NOMO-1 (cell line): ENCODE data around the gene AFAP1.
A peak's percentile ranks its signal among the peaks of the same experiment; 100 is the strongest.

Source experiments
- DNase-seq, 2 experiments: peaks; one replicate each; lab custom pipeline; 2025; ENCODE audit not compliant: unreplicated experiment in 2 of 2; lab: John Stamatoyannopoulos, UW

Gene AFAP1

DNA sequence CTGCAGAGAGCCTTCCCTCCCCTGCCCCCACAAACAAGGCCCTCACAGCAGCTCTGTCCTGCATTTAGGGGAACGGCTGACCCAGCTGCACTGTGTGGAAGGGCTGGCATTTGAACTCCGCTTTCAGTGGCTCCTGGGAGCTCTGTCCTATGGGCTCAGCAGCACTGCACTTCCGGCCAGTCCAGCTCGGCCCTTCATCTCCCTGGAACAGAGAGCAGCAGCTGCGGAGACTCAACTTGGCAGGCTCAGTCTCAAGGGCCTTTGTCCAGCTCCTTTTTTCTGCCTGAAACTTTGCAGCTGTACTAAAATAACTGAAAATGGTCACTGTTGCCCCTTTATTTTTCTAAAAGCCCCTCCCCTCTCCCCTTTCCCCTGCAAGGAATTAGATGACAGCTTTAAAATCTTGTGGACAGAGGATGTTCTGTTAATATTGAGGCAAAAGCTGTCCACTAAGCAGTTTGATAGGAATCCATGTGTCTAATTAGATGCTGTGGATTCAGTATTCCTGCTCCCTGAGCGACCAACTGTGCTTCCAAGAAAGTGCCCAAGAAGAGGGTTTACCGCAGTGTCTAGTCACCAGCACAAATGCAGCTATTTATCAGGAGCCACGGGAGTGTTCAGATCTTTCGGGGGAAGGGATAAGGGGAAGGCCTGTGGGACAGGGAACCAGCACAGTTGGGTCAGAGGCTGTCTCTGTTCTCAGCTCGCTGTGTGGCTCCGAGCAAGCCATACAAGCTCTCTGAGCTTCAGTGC lies 133.1 kb downstream of the AFAP1 start:
- no peak for DNase-seq

DNA sequence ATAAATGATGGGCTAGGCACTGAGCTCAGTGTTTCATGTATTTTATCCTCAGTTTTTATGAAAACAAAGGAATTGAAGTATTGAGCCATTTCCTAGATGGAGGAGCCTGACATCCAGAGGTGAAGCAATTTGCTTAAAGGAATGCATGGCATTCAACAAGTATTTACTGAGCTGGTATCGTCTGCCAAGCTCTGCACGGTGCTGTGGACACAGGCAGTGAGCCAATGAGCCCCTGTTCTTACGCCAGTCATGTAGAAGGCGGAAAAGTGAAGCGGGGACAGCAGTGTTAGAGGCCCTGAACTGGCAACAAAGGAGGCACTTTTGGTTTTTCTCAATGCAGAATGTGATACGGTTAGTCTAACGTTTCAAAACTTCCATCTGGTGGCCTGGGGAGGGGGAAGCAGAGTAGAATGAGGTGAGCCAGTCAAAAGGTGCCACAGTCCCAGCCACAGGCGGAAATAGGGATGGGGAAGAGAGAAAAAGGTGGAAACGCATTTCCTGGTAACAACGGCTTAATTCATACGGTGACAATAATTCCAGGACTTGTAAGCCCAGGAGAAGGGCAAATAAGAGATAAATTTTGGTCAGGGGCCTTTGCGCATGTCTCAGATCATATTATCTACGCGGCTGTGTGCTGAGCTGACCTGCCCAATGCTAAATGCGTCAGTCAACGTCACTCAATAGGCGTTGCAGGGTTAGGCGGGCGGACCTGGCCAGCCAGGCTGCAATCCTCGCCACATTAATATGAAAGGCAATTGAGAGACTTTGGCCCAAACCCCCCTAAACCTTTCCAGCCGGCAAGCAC lies 133.9 kb downstream of the AFAP1 start:
- DNase-seq = no peak

DNA sequence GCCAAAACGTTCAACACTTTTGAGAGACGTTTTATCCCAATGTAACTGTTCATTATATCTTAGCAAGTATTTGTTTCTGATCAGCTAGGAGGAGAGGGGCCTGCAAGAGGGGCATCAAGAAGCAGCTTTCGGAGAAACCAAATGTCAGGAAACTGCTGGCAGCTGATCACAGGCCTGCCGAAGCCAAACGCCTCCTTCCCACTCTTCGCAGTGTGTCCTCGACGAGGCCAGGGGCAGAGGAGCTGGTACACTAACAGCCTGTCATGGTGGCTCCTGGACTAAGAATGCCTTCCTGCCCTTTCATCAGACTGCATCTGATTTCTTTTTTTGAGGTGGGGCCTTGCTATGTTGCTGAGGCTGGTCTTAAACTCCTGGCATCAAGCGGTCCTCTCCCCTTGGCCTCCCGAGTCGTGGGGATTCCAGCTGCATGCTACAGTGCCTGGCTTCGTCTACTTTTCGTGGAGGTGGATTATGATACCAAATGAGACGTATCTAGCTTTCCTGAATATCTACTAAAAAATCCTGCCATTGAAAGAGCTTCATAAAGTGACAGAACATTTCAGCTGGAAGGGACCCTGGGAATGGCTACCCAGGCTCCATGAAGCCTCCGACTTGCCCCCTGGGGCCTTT lies 134.8 kb downstream of the AFAP1 start:
- no peak for DNase-seq

DNA sequence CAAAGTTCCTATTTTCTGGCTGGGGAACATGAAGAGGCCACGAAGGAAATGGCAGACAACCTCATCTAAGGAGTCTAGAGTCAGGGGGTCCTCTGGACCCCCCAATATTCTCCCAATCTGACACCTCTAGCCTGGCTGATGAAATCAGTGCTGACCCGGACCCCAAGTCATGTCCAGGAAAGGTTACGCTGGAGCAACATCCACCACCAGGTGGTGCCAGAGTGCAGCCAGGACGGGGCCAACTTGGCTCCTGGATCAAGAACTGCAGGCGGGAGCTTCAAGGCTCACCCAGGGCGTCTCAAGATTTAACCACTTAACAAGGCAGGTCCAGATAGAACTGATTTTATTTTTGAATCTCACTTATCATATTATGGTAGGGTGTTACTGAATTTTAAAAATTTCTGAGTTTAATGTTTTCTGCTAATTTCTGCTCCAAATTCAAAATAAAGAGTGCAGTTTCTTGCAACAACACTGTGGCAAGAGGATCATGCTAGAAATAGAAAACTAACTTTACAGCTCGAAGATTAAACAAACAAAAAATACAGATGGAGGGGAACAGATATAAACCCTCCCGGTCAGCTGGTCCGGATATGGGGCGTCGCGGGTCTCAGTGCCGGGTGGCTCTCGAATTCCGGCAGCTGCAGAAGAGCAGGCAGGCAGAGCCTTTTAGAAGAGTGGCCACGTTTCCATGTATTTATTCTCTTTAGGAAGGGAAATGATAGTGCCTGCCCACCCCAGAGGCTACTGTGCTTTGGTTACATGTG lies 135.5 kb downstream of the AFAP1 start:
- DNase-seq = peak; percentile 34 to 53

DNA sequence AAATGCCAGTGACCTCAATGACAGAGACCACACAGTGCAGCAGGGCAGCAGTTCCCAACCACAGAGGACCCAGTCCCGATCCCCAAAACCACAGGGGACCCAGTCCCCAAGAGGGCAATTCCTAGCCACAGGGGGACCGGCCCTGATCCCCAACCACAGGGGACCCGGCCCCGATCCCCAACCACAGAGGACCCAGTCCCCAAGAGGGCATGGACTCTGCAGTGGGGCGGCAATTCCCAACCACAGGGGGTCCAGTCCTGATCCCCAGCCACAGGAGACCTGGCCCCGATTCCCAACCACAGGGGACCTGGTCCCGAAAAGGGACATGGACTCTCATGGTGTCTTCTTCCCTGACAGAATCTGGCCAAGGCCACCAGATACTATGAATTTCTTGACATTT lies 136.3 kb downstream of the AFAP1 start:
- DNase-seq = no peak

DNA sequence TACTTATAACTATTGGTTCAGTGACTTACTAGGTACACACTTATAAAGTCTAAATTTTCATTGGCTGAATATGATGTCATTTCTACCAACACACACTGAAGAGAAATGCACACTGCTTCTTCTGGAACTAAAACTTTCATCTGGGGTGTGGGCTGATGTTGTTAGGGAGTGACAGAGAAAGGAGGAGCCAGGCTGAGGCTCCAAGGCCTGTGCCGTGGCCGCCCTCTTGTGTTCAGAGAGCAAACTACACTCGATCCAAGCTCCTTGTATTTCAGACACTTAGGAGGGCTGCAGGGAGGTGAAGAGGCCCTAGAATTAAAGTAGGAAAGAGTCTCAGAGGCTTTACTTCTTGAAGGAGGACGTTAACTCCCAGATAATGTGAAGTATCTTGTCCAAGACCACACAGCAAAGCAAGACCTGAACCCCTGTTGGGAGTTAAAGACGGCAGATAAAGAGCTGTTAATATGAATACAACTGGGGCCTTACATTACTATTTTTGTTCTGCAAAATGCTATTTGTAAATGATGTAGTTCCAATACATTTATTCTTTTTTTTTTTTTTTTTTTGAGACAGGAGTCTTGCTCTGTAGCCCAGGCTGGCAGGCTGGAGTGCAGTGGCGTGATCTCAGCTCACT lies 137.5 kb downstream of the AFAP1 start:
- DNase-seq = peak; percentile 74 to 77

DNA sequence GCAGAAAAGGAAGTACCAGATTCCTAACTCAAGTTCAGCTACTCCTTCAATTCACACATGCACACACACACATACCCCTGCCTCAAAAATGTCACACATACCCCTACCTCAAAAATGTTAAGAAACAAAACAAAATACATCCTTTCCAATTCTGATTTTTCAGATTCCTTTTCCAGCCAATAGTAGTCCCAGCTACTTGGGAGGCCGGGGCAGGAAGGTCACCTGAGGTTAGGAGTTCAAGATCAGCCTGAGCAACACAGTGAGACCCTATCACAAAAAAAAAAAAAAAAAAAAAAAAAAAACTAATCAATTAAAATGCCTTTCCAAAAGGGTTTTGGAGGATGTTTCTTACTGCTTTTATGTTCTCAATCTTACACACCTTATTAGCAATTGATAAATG lies 138.0 kb downstream of the AFAP1 start:
- no peak for DNase-seq

DNA sequence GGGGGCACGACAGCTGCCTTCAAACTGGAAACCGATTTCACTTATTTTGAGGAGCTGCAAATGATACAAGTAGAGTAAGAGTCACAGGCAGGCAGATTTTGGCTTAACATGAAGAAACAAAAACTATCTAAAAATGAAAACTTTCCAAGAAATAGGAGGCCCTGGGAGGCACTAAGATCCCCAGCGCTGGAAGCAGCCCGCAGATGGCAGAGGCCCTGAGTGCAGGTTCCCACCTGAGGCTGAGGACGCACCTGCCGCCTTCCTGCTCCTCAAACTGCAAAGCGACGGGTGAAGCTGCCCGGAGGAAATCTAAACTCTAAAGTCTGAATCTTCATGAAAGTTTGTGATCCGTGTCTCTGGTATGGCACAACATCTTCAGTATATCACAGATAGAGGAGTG lies 138.7 kb downstream of the AFAP1 start:
- DNase-seq = no peak

DNA sequence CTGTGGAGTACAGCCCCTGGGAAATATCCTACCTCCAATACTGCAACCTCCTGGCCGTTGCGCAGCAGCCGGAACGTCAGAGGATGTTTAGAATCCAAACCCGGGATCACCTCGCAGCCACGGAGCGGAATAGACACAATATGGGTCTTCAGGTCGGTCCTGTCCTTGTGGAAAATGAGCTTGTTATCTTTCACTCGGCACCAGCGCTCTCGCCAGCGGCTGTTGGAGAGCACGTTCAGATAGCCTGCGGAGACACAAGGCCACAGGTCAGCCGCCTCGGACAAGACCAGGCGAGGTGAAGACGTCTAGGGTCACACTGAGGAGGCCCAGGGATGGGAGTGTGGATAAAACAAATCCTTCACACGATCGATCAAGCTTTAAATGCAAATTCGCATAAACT lies 139.3 kb downstream of the AFAP1 start:
- DNase-seq = no peak

DNA sequence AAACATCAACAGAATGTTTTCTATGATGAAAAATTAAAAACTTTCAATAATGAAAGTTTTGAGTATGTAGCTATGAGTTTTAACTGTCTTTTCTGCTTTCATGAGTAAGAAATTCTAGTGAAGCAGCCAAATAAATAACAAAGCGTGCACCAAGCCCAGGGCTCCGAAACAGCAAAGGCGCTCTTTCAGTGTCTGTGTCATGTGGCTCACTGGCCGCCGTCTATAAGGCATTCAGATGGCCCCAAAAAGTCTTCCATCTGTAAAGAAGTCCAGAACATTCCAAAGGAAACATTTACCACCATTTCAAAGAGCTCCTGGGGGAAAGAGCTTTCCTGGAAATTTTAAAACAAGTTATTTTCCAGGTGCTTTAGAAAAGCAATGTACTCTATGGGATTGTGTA lies 139.9 kb downstream of the AFAP1 start:
- no peak for DNase-seq

DNA sequence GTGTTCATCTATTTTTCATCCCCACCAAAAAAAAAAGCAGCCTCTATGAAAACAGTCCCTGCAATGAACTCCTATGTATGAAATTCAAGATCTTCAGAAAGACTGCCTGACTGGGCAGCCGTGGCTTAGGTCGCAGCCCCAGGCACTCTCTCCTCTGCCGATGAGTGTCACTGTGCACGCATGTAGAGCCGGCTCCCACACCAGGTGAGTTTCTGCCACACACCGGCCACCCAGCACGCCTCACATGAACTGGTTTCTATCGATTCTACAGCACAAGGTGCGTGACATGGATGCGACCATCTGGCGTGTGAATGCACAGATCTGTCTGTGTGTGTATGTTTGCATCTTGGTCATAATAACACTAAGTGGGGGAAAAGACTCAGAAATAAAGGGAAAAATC lies 140.4 kb downstream of the AFAP1 start:
- no peak for DNase-seq

DNA sequence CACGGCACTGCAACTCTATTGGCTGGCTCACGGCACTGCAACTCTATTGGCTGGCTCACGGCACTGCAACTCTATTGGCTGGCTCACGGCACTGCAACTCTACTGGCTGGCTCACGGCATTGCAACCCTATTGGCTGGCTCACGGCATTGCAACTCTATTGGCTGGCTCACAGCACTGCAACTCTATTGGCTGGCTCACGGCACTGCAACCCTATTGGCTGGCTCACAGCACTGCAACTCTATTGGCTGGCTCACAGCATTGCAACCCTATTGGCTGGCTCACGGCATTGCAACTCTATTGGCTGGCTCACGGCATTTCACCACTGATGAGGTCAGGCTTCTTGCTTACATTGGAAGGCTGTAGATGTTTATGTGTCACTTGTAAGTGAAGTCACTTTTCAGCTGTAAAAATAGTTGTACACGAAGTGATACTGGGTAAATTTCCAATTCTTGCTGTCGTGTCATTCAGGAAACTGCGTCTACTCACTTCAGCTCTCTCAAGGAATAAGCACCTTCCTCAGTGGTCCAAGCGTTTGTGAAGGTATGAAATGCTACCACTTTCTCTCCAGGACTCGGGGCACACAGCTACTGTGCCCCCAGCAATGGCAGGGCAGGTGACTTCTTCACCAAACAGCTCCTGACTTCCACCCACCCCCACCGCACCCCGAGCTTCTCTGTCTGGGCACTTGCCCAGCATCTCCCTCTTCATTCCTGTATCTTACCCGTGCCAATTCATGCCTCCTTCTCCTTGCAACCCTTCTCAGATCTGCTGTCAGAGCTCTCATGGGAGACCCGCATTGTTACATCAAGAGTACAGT lies 141.3 kb downstream of the AFAP1 start:
- no peak for DNase-seq

DNA sequence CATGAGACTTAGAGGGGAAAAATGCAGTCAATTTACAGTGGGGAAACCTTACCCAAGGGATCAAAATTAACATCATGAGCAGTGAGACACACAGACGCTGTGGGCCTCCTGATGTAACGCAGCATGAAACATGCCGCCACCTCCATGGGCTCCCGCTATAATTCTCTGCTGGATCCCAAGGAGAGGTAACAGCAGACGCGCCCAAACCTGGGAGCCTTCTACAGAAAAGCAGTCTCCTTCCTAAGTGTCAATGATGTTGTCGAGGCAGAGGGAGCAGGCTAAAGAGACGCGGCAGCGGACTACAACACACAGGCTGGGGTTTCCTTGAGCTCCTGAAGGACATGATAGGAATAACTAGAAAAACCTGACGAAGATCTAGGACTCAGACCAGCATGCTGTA lies 142.3 kb downstream of the AFAP1 start:
- no peak for DNase-seq

DNA sequence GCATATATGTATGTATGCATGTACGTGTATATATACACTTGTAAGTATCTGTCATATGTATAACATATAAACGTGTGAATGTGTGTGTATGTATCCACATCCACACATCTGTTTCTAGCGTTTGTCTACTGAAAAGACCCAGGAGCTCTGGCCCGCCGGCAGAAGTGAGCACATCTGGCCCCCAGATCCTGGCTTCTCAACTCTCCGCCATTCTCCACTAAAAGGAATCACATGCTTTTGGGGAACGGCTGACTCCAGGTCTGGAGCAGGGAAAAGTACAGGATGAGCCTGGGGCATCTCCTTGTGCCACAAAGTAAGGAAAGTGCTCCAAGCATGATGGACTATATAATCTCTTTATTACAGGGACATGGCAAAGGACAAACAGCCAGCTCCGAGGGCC lies 143.7 kb downstream of the AFAP1 start:
- no peak for DNase-seq

DNA sequence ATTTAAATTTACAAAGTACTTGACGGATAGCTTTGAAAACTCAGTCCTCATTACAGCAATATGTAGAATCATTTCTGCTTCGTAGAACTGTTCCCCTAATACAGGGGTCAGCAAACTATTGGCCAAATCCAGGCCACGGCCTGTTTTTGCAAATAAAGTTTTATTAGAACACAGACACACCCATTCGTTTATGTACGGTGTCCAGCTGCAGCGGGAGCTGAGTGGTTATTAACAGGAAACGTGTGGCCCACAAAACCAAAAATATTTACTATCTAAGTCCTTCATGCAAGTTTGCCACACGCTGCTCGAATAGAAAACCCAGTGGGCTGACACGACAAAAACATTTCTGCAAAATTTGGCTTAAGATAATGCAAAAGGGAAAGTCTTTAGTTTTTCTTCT lies 146.5 kb downstream of the AFAP1 start:
- DNase-seq = no peak

DNA sequence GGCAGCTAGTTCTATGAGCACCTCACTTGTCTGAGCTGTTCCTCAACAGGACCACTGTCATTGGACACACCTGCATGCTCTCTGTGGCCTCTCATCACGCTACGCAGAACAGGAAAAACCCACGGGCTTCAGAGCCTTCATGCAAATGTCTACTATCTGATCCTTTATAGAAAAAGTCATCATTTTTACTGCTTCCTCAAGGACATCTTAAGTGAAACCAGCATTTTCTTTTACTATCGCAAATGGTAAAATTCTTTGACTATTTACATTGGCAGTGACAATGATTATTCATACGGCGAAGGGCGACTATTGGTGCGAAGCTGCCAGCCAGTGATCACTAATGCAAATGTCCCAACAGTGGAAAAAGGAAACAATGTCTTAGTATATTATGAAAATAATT lies 147.0 kb downstream of the AFAP1 start:
- DNase-seq = no peak

DNA sequence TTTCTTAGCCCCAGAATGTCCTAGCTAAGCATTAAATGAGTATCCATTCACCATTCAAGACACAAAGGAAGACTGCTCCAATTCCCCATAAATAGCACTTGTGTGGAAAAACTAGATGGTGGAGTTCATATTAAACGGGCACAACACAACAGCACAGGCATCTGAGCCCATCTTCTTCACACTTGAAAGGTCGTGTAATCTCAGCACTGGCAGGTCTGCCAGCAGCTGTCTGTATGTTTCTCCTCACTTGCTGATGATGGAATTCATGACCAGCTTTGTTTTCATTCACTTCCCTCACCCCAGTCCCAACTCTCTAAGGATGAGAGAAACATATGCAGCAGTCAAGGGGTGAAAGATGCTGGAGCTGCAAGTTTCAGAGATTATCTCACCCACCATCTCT lies 148.7 kb downstream of the AFAP1 start:
- DNase-seq = no peak

DNA sequence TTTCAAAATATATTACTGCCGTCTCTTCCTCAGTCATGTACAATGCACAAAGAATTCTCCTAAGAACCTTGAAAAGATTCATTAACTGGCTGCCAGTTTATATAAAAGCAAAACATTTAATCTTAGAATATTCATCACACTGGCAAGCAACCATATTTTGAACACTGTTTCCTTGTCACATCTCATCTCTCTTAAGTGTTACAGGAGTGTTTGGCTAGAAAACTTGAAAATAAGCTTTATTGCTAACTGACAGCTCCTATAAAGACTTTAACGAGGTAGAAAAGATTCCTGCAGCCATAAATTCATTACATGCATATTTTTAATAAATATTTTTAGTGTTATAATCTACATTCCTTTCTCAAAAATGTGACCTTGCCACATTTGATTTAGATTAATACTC lies 149.6 kb downstream of the AFAP1 start:
- no peak for DNase-seq

DNA sequence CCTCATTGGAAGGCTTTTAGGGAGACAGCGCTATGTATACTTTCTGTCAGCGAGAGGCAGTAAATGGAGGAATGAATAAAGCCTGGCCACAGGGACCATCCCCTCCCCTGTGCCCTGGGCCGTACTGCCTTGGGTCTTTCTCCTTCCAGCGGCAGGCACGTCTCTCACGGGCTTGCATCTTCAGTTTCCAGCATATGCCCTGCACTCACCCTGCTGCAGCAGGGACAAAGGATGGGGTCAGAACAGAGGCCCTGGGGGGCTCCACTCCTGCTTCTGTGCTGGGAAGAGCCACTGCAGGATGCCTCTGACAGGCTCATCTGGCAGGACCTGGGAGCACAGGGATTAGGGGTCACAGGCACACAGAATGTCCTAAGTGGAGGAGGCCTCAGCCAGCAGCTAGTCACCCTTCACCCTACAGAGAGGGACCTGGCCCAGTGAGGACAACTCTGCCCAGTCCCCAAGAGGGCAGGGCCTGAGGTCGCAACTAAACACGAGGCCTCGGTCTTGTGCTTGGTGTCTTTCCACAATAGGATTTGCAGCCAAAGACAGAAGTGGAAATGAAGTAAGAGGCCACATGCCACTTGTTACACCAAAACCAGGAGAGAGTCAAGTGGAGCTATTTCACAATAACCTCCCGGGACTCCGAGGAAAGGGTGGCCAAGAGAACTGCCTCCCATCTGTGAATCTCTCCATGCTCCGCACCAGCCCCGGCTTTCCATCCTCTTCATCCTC lies 150.8 kb downstream of the AFAP1 start:
- DNase-seq = no peak
